ENCODE data around the gene NEDD4L.

Gene NEDD4L

DNA sequence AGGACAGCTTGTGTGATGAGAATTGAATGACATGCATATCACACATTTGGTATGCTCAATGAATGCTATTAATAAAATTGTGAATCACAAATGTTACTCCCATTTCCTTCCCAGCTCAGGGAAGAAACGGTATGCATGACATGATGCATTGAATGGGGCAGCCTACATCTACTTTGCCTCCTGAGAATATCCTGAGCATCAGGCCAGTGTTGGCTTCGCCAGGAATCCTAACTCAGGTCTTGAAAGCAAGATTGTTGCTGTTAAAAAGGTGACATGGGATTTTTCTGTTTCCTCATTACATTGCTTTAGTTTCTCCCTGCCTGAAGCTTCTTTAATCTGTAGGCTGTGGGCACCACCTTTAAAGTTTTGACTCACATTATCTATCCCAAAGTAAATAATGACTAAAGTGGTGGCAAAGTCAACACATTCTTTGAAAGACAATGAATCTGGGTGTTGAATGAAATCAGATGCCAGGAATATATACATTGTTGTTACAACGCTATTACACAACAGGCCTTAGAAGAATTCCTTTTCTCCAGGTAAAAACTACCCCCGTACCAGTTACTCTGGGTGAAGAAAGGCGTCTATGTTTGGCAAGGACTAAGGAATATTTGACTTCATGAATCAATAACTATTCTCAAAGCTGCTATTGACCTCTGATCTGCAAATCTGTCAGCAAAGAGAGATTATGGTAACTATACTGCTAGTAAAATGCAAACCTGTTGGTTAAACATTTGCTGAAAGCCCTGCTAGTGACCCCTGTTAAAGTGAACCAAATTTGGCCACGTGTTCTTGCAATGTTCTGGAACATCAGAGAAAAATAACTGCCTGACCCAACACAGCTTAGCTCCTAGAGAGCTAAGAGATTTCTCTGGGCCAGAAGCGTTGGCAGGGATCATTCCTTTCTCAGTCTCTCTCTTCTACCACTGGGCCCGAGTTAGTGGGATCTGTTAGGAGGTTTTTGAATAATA, 30.5 kb upstream of the NEDD4L start (continued):
- TF ChIP-seq EGR2 (tag by site-specific recombination; IDR thresholded peaks at IDR 0.05; ENCODE audit: low read depth) (no peak), PRDM1 (tag by site-specific recombination; IDR thresholded peaks at IDR 0.05) (no peak), ZNF37A (tag by site-specific recombination; IDR thresholded peaks at IDR 0.05) (no peak), HOXA7 (CRISPR knock-in tag; IDR thresholded peaks at IDR 0.05; ENCODE audit: borderline replicate concordance) (no peak)
- TF ChIP-seq, protein P1, sequence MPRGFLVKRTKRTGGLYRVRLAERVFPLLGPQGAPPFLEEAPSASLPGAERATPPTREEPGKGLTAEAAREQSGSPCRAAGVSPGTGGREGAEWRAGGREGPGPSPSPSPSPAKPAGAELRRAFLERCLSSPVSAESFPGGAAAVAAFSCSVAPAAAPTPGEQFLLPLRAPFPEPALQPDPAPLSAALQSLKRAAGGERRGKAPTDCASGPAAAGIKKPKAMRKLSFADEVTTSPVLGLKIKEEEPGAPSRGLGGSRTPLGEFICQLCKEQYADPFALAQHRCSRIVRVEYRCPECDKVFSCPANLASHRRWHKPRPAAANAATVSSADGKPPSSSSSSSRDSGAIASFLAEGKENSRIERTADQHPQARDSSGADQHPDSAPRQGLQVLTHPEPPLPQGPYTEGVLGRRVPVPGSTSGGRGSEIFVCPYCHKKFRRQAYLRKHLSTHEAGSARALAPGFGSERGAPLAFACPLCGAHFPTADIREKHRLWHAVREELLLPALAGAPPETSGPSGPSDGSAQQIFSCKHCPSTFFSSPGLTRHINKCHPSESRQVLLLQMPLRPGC (tag by site-specific recombination; IDR thresholded peaks at IDR 0.05), result no peak

DNA sequence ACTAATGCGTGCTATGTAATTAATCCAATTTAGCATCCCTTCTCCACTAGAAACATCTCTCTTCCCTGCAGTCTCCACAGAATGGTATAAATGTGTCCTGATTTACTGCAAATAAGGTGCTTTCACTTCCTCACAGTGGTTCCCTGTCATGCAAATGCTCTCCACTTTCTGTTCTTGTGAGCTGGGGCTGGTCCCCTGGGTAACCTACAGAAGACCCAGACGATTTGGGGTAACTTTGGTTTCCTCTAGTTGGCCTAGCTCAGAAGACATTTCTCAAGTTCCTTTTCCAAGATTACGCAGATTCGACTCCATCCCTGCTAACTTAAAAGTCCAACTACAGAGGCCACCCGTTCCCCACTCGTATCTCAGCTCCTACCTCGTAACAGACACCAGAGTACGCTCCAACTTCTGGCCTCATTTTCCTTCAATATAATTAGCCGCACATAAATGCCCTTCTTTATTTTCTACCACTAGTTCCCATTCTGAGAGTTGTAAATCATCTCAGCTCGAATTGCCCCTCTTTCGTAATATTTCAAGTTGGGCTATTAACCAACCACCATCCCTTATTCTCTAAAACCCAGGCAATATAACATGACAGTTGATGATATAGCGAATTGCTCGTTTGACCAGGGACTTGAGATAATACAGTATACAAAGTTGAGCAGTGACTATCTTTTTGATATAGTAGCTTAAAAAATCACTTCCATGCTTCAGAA, 28.8 kb upstream of the NEDD4L start:
- Histone ChIP-seq H3K4me3 (ENCODE audit: low read depth, low read length) (no peak overlapping the region), H3K4me1 (ENCODE audit: control insufficient read depth, insufficient read depth, low read length) (no peaks in the 10 kb centered on the region), H3K9me3 (ENCODE audit: control insufficient read depth, insufficient read depth, low read depth, low read length) (peaks cover 3% of the 10 kb centered on the region; the same call in 1 of the 2 replicates), H3K27ac (ENCODE audit: extremely low read depth, low read depth, low read length) (no peak overlapping the region), H3K36me3 (ENCODE audit: control insufficient read depth in 2 of 2, insufficient read depth in 1 of 2, low read length in 2 of 2) (no peaks in the 10 kb centered on the region)
- ChIA-PET CTCF (interaction anchor here (1.2 kb wide), 2 partner anchors 56 to 133 kb away, joined by 3 to 4 read pairs; no protein-coding TSS in a partner anchor), POLR2A (interaction anchor here (0.5 kb wide), 1 partner anchor 138 kb away, joined by 8 read pairs; no protein-coding TSS in a partner anchor)
- TF ChIP-seq ZNF555 (tag by site-specific recombination; conservative IDR thresholded peaks at IDR 0.05), result no peak
- no peak for TF ChIP-seq SCRT1 (tag by site-specific recombination; IDR thresholded peaks at IDR 0.05; ENCODE audit: borderline replicate concordance)
- no peak for TF ChIP-seq ZFP69B (tag by site-specific recombination; IDR thresholded peaks at IDR 0.05)
- TF ChIP-seq, protein P2, sequence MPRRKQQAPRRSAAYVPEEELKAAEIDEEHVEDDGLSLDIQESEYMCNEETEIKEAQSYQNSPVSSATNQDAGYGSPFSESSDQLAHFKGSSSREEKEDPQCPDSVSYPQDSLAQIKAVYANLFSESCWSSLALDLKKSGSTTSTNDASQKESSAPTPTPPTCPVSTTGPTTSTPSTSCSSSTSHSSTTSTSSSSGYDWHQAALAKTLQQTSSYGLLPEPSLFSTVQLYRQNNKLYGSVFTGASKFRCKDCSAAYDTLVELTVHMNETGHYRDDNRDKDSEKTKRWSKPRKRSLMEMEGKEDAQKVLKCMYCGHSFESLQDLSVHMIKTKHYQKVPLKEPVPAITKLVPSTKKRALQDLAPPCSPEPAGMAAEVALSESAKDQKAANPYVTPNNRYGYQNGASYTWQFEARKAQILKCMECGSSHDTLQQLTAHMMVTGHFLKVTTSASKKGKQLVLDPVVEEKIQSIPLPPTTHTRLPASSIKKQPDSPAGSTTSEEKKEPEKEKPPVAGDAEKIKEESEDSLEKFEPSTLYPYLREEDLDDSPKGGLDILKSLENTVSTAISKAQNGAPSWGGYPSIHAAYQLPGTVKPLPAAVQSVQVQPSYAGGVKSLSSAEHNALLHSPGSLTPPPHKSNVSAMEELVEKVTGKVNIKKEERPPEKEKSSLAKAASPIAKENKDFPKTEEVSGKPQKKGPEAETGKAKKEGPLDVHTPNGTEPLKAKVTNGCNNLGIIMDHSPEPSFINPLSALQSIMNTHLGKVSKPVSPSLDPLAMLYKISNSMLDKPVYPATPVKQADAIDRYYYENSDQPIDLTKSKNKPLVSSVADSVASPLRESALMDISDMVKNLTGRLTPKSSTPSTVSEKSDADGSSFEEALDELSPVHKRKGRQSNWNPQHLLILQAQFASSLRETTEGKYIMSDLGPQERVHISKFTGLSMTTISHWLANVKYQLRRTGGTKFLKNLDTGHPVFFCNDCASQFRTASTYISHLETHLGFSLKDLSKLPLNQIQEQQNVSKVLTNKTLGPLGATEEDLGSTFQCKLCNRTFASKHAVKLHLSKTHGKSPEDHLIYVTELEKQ (tag by site-specific recombination; IDR thresholded peaks at IDR 0.05; ENCODE audit: borderline replicate concordance), result no peak
- TF ChIP-seq, protein P3, sequence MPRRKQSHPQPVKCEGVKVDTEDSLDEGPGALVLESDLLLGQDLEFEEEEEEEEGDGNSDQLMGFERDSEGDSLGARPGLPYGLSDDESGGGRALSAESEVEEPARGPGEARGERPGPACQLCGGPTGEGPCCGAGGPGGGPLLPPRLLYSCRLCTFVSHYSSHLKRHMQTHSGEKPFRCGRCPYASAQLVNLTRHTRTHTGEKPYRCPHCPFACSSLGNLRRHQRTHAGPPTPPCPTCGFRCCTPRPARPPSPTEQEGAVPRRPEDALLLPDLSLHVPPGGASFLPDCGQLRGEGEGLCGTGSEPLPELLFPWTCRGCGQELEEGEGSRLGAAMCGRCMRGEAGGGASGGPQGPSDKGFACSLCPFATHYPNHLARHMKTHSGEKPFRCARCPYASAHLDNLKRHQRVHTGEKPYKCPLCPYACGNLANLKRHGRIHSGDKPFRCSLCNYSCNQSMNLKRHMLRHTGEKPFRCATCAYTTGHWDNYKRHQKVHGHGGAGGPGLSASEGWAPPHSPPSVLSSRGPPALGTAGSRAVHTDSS (tag by site-specific recombination; IDR thresholded peaks at IDR 0.05), result no peak
- TF ChIP-seq ZNF785 (tag by site-specific recombination; IDR thresholded peaks at IDR 0.05), result no peak

DNA sequence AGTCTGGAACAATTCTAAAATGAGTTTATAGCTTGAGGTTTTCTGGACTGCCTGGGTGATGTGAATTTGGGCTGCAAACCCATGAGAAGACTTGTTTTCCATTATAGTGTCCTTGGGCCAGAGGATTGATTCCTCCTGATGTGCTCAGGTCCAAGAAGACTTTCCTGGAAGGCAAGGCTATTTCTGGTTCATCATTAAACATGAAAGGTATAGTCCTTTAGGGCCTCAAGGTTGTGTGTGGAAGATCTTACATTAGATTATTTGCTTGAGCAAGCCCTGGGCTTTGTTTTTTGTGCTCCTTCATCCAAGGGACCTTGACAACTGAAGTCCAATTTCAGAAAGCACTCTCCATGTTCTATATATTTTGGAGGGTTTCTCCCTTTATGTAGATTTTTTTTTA, 26.8 kb upstream of the NEDD4L start:
- H3K4me3 ChIP-seq (ENCODE audit: low read depth, low read length), result no peak overlapping the region
- POLR2A ChIA-PET, result no interaction called here
- H3K4me1 ChIP-seq (ENCODE audit: control insufficient read depth, insufficient read depth, low read length), result no peaks in the 10 kb centered on the region
- no peak overlapping the region for H3K27ac ChIP-seq (ENCODE audit: extremely low read depth, low read depth, low read length)
- CTCF ChIA-PET, result interaction anchor here (0.9 to 1.1 kb wide), 2 partner anchors 30 to 118 kb away, joined by 3 read pairs; no protein-coding TSS in a partner anchor
- H3K9me3 ChIP-seq (ENCODE audit: control insufficient read depth, insufficient read depth, low read depth, low read length), result peaks cover 3% of the 10 kb centered on the region; the same call in 1 of the 2 replicates
- H3K36me3 ChIP-seq (ENCODE audit: control insufficient read depth in 2 of 2, insufficient read depth in 1 of 2, low read length in 2 of 2), result no peaks in the 10 kb centered on the region
- TF ChIP-seq ZNF585B (tag by site-specific recombination; IDR thresholded peaks at IDR 0.05) (no peak), ZNF341 (tag by site-specific recombination; IDR thresholded peaks at IDR 0.05; ENCODE audit: low read depth) (no peak), ZNF132 (tag by site-specific recombination; IDR thresholded peaks at IDR 0.05; ENCODE audit: borderline replicate concordance) (no peak), ZNF610 (tag by site-specific recombination; IDR thresholded peaks at IDR 0.05; ENCODE audit: borderline replicate concordance) (no peak), ZNF423 (tag by site-specific recombination; IDR thresholded peaks at IDR 0.05) (no peak), ZNF155 (tag by site-specific recombination; IDR thresholded peaks at IDR 0.05) (no peak), ZNF549 (tag by site-specific recombination; IDR thresholded peaks at IDR 0.05) (no peak)
- TF ChIP-seq, protein P4, sequence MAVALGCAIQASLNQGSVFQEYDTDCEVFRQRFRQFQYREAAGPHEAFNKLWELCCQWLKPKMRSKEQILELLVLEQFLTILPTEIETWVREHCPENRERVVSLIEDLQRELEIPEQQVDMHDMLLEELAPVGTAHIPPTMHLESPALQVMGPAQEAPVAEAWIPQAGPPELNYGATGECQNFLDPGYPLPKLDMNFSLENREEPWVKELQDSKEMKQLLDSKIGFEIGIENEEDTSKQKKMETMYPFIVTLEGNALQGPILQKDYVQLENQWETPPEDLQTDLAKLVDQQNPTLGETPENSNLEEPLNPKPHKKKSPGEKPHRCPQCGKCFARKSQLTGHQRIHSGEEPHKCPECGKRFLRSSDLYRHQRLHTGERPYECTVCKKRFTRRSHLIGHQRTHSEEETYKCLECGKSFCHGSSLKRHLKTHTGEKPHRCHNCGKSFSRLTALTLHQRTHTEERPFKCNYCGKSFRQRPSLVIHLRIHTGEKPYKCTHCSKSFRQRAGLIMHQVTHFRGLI (tag by site-specific recombination; IDR thresholded peaks at IDR 0.05), result no peak
